Left forelimb (tissue), 1 donor: ENCODE data around the gene ZGPAT.
"Not testable (repeated sequence)": the region's sequence is repeated elsewhere in the genome, so short reads cannot be mapped to it uniquely, and the experiment has no call there.

Experiments
- DNase-seq: peaks from one replicate; pipeline ENCODE4 v3.0.0-alpha.2; 2018; ENCODE audit warnings: low spot score

The ZGPAT gene

DNA sequence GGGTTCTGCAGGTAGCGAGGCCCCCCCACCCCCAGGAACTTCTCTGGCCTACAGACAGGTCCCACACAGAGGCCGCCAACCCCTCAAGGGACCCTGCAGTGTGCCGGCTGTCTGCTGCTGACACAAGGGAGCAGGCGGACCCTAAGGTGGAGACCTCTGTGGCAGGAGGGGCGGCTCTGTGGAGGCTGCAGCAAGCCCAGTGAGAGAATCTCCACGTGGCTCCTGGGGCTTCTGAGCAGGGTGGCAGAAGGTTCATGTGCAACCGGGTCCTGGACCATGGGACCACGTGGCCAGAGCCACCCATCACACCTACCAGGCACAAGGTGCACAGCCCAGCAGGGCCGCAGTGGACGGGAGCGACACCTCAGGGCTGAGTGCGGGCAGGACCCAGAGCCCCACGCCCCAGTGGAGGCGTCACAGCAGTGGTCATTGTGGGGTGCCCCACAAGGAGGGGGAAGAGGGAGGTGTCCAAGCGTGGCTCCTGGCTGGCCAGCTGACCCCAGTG, 4.3 kb upstream of the ZGPAT start:
- no peak for DNase-seq

DNA sequence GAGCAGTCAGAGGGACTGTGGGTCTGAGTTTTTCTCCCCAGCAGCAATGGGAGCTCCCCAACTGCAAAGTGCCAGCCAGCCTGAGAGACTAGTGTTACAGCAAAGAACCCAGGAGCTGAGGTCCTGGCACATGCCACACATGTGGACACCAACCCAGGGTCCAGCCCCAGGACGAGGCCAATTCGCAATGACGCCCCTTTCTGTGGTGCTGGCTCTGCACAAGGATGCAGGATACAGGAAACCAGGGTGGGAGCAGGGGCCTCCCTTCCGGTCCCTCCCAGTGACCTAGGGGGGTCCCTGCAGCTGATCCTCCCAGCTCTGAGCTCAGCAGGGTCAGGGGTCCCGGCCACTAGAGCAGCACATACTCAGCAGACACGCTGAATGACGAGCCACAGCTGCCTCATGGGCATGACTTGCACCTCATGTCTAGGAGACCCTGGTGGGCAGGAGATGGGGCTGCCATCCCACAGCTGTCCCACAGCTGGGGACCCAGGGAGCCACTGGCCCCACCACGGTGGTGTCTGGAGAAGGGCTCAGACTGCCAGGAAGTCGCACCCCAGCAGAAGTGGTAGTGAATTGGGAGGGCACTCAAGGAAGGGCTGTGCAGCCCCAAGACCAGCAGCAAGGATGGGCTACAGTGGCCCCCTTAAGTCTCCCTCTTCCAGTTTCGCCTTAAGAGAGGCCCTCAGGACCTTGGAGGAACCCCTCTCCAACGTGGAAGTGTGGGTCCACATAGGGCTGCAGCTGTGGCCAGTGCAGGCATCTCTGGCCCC, 3.7 kb upstream of the ZGPAT start:
- no peak for DNase-seq

DNA sequence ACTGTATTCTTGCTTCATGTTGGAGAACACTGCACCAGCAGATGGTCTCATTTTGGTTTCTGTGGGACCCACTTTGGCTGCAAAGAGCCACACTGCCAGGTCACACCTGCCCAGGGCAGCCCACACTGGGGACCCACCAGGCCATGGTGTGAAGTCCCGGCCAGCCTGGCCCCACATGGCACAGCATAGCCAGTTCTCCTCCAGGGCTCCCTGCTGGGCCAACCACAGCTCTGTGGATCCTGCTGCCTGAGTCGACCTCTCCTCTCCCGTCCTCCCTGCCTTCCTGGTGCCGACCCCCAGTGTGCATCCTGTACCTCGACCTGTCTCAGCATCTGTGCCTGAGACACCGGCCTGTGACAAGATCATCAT, 3.1 kb upstream of the ZGPAT start:
- DNase-seq = no peak

DNA sequence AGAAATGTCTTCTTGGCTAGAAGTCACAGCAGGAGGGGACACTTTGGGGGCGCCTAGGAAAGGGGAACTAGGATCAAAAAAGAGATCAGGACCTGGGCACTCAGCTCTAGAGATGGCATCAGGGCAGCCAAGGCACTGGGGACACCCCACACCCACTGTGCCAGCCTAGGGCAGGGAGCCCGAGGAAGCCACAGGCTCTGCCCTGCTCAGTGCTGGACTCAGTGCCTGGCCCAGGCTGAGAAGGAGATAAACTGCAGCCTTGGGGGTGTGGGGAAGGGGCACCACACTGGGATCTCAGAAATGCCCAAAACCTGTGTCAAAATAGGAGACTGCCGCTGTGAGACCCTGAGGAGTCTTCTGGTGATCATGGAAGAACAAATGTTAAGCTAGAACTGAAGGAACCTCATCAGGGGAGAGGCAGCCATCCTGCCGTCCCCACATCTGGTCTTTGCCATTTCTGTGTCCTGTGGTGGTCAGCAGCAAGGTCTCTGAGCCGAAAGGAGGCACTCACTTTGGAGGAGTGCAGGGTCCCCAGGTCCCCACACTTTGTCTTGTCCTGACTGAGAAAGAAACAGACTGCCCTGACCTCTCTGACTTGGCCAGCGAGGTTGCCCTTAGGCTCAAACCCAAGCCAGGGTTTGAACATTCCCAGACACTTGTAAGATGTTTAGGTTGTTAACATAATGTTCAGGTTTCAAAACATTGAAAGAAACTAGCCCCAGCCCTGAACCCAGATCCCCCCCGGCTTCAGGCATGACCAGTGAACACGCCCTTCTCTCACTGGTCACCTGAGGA, 2.4 kb upstream of the ZGPAT start:
- no peak for DNase-seq

DNA sequence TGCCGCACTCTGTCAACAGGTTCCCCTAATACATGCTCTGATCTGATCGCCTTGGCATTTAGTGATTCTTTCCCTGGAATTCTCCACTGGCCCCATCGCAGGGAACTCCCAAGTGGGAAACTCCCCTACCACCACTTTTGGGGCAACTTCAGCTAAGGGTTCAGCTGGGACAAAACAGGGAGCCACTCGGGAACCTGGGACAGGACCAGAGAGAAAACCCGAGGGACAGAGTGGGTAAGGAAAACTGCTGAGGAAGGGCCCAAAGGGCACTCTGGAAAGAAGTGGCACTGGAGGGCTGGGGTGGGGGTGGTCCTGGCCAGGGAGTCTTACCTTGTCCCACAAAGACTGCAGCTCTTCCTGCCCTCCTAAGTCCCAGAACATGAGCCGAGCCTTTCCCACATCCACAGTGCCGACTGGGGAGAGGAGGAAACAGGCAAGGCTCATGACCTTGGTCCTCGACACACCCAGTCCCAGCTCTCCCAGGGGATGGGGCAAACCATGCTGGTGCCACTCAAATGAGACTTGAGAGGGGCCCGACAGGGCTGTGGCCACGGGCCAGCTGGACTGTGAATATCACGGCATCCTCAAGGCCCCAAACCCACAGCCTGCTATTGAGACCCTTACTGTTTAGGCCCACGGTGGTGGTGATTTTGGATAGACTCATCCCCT, 1.7 kb upstream of the ZGPAT start:
- DNase-seq = no peak

DNA sequence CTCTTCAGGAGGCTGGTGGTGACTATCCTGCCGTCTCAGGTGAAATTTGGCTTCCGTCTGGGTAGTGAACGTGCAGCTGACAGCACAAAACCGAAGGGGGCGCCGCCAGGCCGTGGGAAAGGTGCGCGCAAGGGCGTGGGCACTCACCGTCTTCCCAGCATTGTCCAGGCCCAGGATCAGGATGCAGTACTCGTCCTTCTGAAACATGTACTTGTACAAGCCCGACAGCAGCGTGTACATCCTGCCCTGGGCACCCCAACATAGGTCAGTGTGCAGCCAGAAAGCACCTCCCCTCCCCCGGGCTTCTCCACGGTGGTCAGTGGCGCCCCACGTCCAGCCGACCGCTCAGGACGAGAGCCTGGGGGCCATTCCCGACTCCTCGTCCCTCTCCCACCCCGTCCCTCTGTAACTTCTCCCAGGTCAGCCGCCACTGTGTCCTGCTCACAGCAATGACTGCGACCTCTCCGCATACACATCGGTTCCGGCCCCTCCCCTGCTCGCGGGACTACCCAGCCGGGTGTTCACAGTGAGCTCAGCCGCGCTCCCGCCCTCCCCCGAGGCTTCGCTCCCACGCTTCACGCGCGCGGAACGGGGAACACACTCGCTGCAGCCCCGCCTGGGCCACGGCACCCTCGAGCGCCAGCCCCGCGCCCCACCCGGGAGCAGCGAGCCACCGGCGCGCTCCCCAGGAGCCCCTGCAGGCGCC, 834 bp upstream of the ZGPAT start:
- DNase-seq = no peak

DNA sequence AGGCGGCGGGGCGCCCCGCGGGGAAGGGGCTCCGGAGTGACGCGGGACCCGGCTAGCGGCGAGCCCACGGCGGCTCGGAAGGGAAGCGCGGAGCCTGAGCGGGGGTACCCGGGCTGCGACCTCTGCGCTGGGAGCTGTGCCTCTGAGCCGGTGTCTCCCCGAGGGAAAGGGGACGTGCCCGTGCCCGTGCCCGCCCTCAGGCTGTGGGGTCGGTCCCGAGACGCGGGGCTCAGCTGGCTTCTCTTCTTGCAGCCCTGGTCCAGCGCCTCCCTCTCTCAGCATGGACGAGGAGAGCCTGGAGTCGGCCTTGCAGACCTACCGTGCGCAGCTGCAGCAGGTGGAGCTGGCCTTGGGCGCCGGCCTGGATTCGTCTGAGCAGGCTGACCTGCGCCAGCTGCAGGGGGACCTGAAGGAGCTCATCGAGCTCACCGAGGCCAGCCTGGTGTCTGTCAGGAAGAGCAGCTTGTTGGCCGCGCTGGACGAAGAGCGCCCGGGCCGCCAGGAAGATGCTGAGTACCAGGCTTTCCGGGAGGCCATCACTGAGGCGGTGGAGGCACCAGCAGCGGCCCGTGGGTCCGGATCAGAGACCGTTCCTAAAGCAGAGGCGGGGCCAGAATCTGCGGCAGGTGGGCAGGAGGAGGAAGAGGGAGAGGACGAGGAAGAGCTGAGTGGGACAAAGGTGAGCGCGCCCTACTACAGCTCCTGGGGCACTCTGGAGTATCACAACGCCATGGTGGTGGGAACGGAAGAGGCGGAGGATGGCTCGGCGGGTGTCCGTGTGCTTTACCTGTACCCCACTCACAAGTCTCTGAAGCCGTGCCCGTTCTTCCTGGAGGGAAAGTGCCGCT, 686 bp downstream of the ZGPAT start:
- DNase-seq = no peak

DNA sequence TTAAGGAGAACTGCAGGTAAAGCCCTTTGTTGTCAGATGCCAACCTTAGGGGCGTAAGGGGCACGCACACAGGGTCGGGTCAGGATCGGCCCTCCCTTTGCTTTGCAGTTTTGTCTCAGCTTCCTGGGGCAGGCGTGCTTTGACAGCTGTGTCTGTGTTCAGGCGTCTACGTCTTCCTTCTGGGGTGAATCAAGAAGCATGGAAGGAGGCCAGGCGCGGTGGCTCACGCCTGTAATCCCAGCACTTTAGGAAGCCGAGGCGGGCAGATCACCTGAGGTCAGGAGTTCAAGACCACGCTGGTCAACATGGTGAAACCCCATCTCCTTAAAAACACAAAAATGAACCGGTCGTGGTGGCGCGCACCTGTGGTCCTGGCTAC, 1.3 kb downstream of the ZGPAT start:
- DNase-seq = no peak

DNA sequence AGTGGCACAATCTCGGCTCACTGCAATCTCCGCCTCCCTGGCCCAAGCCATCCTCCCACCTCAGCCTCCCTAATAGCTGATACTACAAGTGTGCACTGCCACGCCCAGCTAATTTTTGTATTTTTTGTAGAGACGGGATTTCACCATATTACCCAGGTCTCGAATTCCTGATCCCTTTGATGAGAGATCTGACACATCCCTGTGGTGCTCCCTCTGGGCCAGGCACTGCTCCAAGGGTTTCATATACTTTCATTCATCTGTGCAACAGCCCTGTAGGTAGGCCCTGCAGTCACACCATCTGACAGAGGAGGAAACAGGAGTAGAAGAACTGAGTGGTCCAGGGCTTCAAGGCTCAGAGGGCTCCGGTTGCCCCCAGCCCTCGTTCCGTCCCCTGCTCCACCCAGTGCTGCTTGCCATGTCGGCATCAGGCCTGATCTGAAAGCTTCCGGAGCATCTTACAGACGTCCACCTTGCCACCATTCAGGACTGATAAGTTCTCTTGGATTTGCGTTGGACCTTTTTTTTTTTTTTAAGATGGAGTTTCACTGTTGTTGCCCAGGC, 3.3 kb downstream of the ZGPAT start:
- DNase-seq = no peak

DNA sequence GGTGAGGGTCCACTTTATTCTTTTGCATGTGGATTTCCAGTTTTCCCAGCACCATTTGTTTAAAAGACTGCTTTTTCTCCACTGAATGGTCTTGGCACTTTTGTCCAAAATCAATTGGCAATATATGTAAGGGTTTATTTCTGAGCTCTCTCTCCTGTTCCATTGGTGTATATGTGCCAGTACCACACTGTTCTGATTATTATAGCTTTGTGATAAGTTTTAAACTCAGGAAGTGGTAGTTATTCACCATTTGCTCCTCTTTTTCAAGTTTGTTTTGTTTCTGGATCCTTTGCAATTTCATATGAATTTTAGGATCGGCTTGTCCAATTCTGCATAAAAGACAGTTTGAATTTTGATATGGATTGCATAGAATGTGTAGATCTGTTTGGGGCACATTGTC, 4.4 kb downstream of the ZGPAT start:
- no peak for DNase-seq

DNA sequence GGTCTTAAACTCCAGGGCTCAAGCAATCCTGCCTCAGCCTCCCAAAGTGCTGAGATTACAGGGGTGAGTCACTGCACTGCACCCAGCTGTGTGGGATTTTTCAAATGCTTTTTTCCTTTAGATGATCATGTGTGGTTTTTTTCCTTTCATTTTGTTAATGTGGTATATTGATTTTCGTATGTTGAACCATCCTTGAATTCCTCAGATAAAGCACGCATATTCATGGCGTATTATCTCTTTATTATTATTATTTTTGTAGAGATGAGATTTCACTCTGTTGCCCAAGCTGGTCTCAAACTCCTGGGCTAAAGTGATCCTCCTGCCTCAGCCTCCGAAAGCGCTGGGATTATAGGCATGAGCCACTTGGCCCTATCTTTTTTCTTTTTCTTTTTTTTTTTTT, 7.0 kb downstream of the ZGPAT start:
- no peak for DNase-seq

DNA sequence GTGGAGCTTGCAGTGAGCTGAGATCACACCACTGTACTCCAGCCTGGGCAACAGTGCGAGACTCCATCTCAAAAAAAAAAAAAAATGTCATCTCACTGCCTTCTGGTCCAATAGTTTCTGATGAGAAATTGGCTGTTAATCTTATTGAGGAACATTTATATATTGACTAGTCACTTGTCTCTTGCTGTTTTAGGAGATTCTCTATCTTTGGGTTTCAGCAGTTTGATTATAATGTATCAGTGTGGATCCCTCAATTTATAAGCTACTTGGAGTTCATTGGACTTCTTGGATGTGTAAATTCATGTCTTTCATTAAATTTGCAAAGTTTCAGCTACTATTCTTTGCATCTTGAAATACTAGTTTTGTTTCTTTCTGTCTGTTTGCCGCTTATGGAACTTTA, 11.2 kb downstream of the ZGPAT start:
- no peak for DNase-seq

DNA sequence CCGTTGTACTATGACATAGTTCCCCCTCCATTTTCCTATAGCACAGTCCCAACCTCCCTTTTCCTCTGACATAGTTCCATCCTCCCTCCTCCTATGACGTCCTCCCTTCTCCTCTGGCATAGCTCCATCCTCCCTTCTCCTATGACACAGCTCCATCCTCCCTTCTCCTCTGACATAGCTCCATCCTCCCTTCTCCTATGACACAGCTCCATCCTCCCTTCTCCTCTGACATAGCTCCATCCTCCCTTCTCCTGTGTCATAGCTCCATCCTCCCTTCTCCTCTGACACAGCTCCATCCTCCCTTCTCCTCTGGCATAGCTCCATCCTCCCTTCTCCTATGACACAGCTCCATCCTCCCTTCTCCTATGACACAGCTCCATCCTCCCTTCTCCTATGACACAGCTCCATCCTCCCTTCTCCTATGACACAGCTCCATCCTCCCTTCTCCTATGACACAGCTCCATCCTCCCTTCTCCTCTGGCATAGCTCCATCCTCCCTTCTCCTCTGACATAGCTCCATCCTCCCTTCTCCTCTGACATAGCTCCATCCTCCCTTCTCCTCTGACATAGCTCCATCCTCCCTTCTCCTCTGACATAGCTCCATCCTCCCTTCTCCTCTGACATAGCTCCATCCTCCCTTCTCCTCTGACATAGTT, 15.3 kb downstream of the ZGPAT start:
- not testable (repeated sequence) for DNase-seq

DNA sequence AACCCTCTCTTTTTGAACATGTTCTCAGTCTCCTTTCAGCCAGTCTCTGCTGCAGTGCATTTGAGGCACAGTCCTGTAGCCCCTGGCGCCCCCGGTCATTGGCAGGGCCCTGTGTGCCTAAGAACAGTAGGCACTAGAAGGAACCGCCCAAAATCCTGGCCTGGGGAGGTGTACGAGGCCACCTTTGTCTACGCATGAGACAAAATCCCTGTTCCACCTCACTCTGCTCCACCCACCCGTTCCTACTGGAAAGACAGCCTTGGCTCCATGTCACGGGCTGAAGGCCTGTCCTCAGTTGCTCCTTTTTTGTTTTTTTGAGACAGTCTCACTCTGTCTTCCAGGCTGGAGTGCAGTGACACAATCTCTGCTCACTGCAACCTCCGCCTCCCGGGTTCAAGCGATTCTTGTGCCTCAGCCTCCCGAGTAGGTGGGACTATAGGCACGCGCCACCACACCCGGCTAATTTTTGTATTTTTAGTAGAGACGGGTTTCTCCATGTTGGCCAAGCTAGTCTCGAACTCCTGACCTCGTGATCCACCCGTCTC, 22.4 kb downstream of the ZGPAT start:
- not testable (repeated sequence) for DNase-seq

DNA sequence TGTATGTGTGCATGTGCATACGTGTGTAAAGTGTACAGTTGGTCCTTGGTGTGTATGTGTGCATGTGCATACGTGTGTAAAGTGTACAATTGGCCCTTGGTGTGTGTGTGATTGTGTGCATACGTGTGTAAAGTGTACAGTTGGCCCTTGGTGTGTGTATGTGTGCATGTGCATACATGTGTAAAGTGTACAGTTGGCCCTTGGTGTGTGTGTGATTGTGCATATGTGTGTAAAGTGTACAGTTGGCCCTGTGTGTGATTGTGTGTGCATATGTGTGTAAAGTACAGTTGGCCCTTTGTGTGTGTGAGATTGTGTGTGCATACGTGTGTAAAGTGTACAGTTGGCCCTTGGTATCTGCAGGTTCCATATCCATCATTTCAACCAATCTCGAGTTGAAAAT, 23.6 kb downstream of the ZGPAT start:
- DNase-seq = no peak

DNA sequence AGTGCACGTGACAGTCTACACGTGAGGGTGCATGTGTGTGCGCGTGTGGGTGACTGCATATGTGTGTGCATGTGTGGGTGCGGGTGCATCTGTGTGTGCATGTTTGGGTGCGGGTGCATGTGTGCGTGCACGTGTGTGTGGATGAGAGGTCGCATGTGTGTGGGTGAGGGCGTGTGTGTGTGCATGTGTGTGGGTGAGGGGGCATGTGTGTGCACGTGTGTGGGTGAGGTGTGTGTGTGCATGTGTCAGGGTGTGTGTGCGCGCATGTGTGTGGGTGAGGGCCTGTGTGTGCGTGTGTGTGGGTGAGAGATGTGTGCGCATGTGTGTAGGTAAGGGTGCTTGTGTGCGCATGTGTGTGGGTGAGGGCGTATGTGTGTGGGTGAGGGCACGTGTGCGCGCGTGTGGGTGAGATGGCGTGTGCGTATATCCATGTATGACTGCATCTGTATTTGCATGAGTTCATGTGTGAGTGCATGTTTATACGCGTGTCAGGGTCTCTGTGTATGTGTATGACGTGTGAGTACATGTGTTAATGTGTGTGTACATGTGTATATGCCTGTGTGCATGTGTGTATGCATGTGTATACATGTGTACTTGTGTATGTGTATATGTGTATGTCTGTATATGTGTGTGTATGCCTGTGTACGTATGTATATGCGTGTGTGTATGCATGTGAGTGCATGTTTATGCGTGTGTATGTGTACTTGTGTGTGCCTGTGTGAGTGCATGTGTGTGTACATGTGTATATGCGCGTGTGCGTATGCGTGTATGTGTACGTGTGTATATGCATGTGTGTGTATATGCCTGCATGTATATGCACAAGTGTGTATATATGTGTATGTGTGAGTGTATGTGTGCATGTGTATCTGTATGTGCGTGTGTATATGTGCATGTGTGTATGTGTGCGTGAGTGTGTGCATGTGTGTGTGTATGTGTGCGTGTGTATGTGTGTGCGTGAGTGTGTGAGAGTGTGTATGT, 24.6 kb downstream of the ZGPAT start:
- DNase-seq = no peak

DNA sequence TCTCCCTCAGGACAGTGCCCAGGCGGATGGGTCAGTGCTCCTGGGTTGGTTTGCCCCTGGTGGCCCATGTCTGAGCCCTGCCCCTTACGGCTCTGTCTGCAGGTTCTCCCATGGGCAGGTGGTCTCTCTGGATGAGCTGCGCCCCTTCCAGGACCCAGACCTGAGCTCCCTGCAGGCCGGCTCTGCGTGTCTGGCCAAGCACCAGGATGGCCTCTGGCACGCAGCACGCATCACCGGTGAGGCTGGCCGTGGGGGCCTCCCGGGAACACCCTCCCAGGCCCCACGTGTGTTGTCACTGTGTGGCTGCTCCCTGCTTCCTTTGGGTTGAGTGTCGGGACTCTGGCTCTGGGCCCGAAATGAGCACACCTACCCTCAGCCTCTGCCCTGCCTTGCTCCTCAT, 25.3 kb downstream of the ZGPAT start:
- DNase-seq = no peak

DNA sequence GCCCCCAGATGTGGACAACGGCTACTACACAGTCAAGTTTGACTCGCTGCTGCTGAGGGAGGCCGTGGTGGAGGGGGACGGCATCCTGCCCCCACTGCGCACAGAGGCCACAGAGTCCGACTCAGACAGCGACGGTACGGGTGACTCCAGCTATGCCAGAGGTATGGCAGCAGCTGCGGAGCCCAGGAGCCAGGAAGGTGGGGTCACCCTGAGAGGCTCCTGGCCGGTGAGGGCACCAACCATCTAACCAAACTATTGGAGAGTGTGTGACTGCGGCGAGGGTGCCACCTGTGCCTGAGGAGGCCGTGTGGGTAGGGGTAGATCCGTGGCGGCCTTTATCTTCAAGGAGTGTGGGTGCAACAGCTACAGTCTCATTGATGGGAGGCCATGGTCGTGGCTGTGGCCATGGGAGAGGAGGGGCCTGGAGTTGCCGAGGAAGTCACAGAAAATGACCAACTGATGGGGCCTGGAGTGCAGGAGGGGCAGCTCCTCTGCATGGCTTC, 25.8 kb downstream of the ZGPAT start:
- peak; percentile 60 for DNase-seq
